GM18909 (cell line): ENCODE data around the gene TNK2.
"Not testable (repeated sequence)": the region's sequence is repeated elsewhere in the genome, so short reads cannot be mapped to it uniquely, and the experiment has no call there.

Experiments
- ATAC-seq: cut with Tn5 transposase; IDR thresholded peaks from one replicate; pipeline ENCODE4 v1.9.1; 2021; ENCODE audit warnings: mild to moderate bottlenecking; ENCODE audit not compliant: unreplicated experiment, poor library complexity

TNK2 gene

GRCh38 chr3:195825857-195826804 is 82.2 kb downstream of the TNK2 start:
- no peak for ATAC-seq

- no peak for ATAC-seq
These were observed 83.2 kb downstream of the TNK2 start for GRCh38 chr3:195825191-195825588.

GRCh38 chr3:195824425-195825190 is 83.7 kb downstream of the TNK2 start:
- ATAC-seq: not testable (repeated sequence)

GRCh38 chr3:195823999-195824398 is 84.4 kb downstream of the TNK2 start:
- no peak for ATAC-seq

- ATAC-seq: no peak
These were observed 85.1 kb downstream of the TNK2 start for GRCh38 chr3:195823280-195823679.

GRCh38 chr3:195822131-195822696 is 86.1 kb downstream of the TNK2 start:
- ATAC-seq: no peak

- no peak for ATAC-seq
These were observed 86.8 kb downstream of the TNK2 start for GRCh38 chr3:195821403-195822130.

- ATAC-seq: no peak
These were observed 87.5 kb downstream of the TNK2 start for GRCh38 chr3:195820901-195821300.

- ATAC-seq: no peak
These were observed 88.2 kb downstream of the TNK2 start for GRCh38 chr3:195820186-195820585.

- ATAC-seq: no peak
These were observed 90.0 kb downstream of the TNK2 start for GRCh38 chr3:195818301-195818700.

GRCh38 chr3:195817578-195818135 is 90.7 kb downstream of the TNK2 start:
- ATAC-seq: no peak

- ATAC-seq: not testable (repeated sequence)
These were observed 92.0 kb downstream of the TNK2 start for GRCh38 chr3:195816276-195816913.

GRCh38 chr3:195815169-195815771 is 93.1 kb downstream of the TNK2 start:
- no peak for ATAC-seq

- no peak for ATAC-seq
These were observed 94.3 kb downstream of the TNK2 start for GRCh38 chr3:195813916-195814640.
